GM18511 (cell line): ENCODE results near the gene PDCD1.
"Not testable (repeated sequence)": the region's sequence is repeated elsewhere in the genome, so short reads cannot be mapped to it uniquely, and the experiment has no call there.

Experiments
- ATAC-seq: cut with Tn5 transposase; IDR thresholded peaks from one replicate; pipeline ENCODE4 v1.9.1; 2021; ENCODE audit warnings: mild to moderate bottlenecking, moderate library complexity; ENCODE audit not compliant: unreplicated experiment

The PDCD1 gene

DNA sequence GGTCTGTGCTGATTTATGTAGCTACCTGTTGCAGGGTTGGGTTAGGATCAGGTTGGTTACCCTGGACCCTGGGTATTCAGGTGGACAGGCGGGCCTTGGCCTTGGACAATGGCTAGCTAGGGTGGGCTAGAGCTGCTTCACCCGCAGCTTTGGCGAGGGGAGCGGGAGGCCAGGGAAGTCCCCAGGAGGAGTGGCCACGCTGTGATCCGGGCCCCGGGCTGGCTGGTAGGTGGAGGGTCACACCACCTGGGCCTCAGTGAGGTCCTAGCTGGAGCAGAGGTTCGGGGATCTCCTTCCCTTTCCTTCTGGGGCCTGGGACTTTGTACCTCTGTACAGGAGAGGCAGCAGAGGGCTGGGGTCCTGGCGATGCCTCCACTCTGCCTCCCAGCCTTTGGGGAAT lies 20.6 kb upstream of the PDCD1 start:
- ATAC-seq, result no peak

GRCh38 chr2:241877989-241878970 lies 19.6 kb upstream of the PDCD1 start:
- no peak for ATAC-seq

GRCh38 chr2:241877197-241877685 lies 18.5 kb upstream of the PDCD1 start:
- ATAC-seq, result no peak

- no peak for ATAC-seq
These were observed 18.0 kb upstream of the PDCD1 start for GRCh38 chr2:241876528-241877196.

- ATAC-seq, result not testable (repeated sequence)
These were observed 17.2 kb upstream of the PDCD1 start for GRCh38 chr2:241875754-241876527.

- no peak for ATAC-seq
These were observed 15.7 kb upstream of the PDCD1 start for GRCh38 chr2:241874277-241874925.

- no peak for ATAC-seq
These were observed 15.1 kb upstream of the PDCD1 start for GRCh38 chr2:241873803-241874110.

DNA sequence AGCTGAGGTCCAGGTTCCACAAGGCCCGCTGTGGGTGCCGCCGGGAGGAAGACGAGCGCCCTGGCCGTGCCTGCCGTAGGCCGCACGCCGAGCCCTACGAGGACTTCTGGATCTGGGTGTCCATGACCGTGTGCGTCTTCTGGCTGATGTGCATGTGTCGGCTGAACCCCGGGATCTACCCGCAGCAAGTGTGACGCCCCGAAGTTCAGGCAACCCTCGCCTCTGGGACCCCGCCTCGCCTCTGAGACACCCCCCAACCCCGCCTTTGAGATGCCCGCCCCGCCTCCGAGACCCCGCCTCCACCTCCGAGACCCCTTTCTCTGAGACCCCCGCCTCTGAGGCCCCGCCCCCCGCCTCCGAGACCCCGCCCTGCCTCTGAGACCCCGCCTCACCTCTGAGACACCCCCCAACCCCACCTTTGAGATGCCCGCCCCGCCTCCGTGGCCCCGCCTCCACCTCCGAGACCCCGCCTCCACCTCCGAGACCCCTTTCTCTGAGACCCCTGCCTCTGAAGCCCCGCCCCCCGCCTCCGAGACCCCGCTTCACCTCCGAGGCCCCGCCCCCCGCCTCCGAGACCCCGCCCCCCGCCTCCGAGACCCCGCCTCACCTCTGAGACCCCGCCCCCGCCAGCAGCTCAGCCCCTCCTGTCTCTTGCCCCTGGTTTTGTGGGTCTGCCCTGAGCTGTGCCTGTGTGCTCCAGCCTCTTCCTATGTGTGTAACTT lies 14.5 kb upstream of the PDCD1 start:
- ATAC-seq, result no peak

DNA sequence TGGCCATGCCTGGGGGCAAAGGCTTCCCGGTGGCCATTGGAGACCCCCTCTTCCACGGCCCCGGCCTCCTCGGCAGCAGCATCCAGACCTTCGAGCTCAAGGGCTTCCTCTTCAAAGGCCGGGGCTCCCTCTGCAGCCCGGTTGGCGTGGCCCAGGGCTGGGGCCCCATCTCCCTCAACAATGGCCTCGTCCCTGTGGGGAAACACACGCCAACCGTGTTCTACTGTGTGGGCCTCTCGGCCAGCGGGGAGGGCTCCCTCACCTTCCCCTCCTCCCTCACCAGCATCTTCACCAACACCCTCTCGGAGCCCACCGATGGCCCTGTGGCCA lies 13.6 kb upstream of the PDCD1 start:
- no peak for ATAC-seq

- no peak for ATAC-seq
These were observed 13.0 kb upstream of the PDCD1 start for GRCh38 chr2:241871538-241872312.

- ATAC-seq, result no peak
These were observed 12.2 kb upstream of the PDCD1 start for GRCh38 chr2:241870611-241871537.

- no peak for ATAC-seq
These were observed 11.4 kb upstream of the PDCD1 start for GRCh38 chr2:241870081-241870541.

DNA sequence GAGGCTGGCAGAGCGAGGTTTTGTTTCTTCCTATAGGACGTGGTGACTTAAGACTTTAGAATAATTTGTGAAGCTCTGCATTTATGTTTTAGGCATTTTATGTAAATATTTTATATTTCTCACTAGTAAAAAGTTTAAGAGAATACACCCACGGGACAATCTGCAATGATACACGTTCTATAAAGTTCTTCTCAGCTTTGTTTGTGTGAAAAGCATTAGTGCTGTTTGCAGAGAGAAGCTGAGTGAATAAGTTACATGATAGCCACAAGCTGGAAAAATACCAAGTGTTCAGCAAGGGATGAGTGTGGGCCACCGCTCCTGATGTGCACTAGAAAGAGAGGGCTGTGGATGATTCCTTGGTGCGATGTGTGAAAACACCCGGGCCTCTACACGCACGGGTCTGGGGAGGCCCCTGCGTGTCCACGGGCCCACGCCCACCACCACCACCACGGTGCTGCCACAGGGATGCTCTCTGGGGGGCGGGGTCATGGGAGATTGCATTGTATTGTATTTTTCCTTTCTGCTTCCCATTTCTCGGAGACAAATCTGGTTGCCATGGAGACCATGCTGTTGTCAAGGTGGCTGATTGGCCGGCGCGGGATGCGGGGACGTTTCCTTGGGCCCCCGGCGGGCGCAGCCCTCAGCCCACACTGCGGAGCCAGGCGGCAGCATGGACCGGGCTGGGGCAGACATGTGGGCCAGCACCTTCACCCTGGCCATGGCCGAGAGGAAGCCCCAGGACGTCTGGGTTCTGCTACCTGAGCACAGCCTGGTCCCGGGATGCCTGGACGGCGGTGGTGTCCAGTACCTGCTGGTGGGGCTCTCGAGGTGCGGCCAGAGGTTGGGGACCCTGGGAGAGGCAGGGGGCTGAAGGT lies 10.6 kb upstream of the PDCD1 start, which contains the start of gene RTP5:
TSS of gene RTP5 (plus strand) at position 643 of the 875 bp plus-strand sequence. CDS start at position 671, 28 bp downstream.
- no peak for ATAC-seq

- ATAC-seq, result no peak
These were observed 10.0 kb upstream of the PDCD1 start for GRCh38 chr2:241868661-241869081.

- no peak for ATAC-seq
These were observed 9.2 kb upstream of the PDCD1 start for GRCh38 chr2:241867776-241868420.

DNA sequence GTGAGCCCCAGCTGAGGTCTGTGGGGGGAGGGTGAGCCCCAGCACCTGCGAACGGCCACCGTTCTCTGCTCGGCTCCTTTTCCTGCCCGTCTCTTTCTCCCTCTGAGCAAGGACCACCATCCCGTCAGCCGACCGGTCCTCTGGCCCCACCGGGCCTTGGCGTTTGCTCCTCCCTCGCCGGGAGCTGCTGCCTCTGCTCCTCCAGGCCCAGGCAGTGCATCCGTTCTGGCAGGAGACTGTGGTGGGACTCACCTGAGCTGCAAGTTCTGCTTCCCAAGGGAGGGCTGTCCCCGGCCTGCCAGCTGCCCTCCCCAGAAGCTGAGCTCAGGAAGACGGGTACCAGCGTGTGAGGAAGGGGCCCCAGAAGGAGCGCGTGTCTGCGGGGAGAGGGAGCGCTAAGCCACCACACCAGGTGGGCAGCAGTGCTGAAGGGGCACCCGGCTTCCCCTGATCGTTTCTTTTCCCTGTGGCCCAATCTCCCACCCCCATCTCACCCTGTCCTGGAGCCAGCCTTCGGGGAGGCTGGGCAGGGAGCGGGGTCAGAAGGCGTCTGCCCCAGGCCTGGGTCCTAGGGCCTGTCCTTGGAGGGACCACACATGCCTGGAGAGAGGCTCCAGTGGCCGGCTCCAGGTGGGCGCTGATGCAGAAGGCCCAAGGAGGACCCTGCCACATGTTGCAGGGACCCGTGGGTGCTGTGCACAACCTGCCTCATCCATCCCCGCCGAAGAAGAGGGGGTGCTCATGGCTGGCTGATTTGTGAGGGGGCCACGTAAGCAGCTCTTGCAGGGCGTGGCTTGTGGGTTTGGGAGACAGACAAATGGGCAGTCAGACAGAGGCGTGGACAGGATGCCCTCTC lies 8.3 kb upstream of the PDCD1 start:
- no peak for ATAC-seq
